K562 (cell line): Measurements from ENCODE around the gene ICA1L. TPM values are rescaled to one million over a fixed set of nuclear protein-coding genes. Genes with fewer than 3 reads are reported as not detected.

ENCODE experiments used
- ATAC-seq: fragments of 200-7000 bp; cut with Tn5 transposase; 3 replicates; pipeline ENCODE4 v1.9.1; 2020; ENCODE audit warnings: moderate library complexity
- BruUV-seq: library from RNA; stranded (reverse); fragments of 400-500 nt; replicated peaks from 2 replicates; lab custom pipeline; 2021; lab: Mats Ljungman, UMichigan
- CTCF ChIA-PET: fragments of 300-600 bp; formaldehyde crosslinking; extraction: SDS; loops from one replicate; lab custom pipeline; 2021; ENCODE audit warnings: low intra/inter-chr PET ratio; lab: Yijun Ruan, JAX
- POLR2A ChIA-PET: fragments of 300-600, 350-650 bp; sonication (Branson Sonifier 250); formaldehyde crosslinking; extraction: SDS; loops from one replicate; lab custom pipeline; 2021; ENCODE audit warnings: antibody characterized with exemption, inconsistent platforms; lab: Yijun Ruan, JAX
- DNase-seq, 4 experiments: peaks; one replicate each; pipeline versions ENCODE4 v3.0.0 to v3.0.0-alpha.2; 2011 to 2018; ENCODE audit warnings: low spot score in 3 of 4, mixed read lengths in 3 of 4; ENCODE audit errors: extremely low read depth in 1 of 4
- FAIRE-seq: peaks from 2 replicates; lab custom pipeline; 2011; peaks lifted over from hg19 to GRCh38; lab: Jason Lieb, UNC
- H2AFZ ChIP-seq: 2 replicates; pipeline ENCODE4 v1.6.0; 2011; ENCODE audit warnings: low read depth, low read length, control low read depth, inconsistent platforms
- H3K27ac ChIP-seq: fragments of 200-600 bp; 3 replicates; pipeline ENCODE4 v1.8.0; 2011; ENCODE audit warnings: low read depth, mild to moderate bottlenecking, control low read depth, inconsistent platforms, low read length, moderate library complexity, mixed read lengths; ENCODE audit errors: extremely low read depth
- H3K27me3 ChIP-seq, 2 experiments: fragments of 300-600 bp in 1 of 2; 2 replicates in 1 of 2; 3 replicates in 1 of 2; pipeline versions ENCODE4 v1.6.0 to v1.8.0; 2011; ENCODE audit warnings: inconsistent platforms in 2 of 2, low read length in 2 of 2, mild to moderate bottlenecking in 1 of 2, mixed read lengths in 1 of 2, moderate library complexity in 1 of 2; ENCODE audit not compliant: control insufficient read depth in 2 of 2, insufficient read depth in 2 of 2
- H3K36me3 ChIP-seq: fragments of 300-600 bp; 3 replicates; pipeline ENCODE4 v1.8.0; 2011; ENCODE audit warnings: mild to moderate bottlenecking, low read length, inconsistent platforms; ENCODE audit not compliant: control insufficient read depth, insufficient read depth
- H3K4me1 ChIP-seq, 2 experiments: fragments of 200-600 bp in 1 of 2; replicated peaks in 1 of 2; 2 replicates in 1 of 2; 3 replicates in 1 of 2; pipeline versions ENCODE4 v1.5.1 to v1.8.0; 2011; ENCODE audit warnings: inconsistent platforms in 2 of 2, low read length in 2 of 2, mild to moderate bottlenecking in 1 of 2, mixed read lengths in 1 of 2, moderate library complexity in 1 of 2; ENCODE audit not compliant: control insufficient read depth in 2 of 2, insufficient read depth in 2 of 2
- H3K4me2 ChIP-seq: 2 replicates; pipeline ENCODE4 v1.6.1; 2011; ENCODE audit warnings: low read length, control low read depth, inconsistent platforms, mixed read lengths; ENCODE audit not compliant: insufficient read depth
- H3K4me3 ChIP-seq: fragments of 200-600 bp; sonication (generic), shearing (Covaris generic); 2 replicates; pipeline ENCODE4 v1.5.1; 2016; ENCODE audit warnings: control low read depth, inconsistent platforms
- H3K79me2 ChIP-seq: fragments of 200-600 bp; 3 replicates; pipeline ENCODE4 v1.8.0; 2011; ENCODE audit warnings: low read length, inconsistent platforms; ENCODE audit not compliant: control insufficient read depth, insufficient read depth
- H3K9ac ChIP-seq, 2 experiments: 2 replicates each; pipeline versions ENCODE4 v1.6.0 to v1.6.1; 2011; ENCODE audit warnings: low read depth in 2 of 2, low read length in 2 of 2, control low read depth in 1 of 2, inconsistent platforms in 1 of 2, mild to moderate bottlenecking in 1 of 2, mixed read lengths in 1 of 2; ENCODE audit not compliant: insufficient read depth in 1 of 2
- H3K9me1 ChIP-seq: one replicate; pipeline ENCODE4 v1.6.0; 2011; ENCODE audit warnings: inconsistent platforms, mild to moderate bottlenecking, low read length, moderate library complexity; ENCODE audit not compliant: control insufficient read depth, insufficient read depth
- H3K9me3 ChIP-seq: replicated peaks from 2 replicates; pipeline ENCODE4 v1.5.1; 2011; ENCODE audit warnings: low read depth, low read length, inconsistent platforms; ENCODE audit not compliant: control insufficient read depth, insufficient read depth
- H4K20me1 ChIP-seq: replicated peaks from 2 replicates; pipeline ENCODE4 v1.6.1; 2011; ENCODE audit warnings: low read length, inconsistent platforms, mixed read lengths; ENCODE audit not compliant: control insufficient read depth, insufficient read depth
- ATF2 ChIP-seq: sonication (generic); formaldehyde crosslinking; IDR thresholded peaks from 2 replicates; pipeline ENCODE4 v1.8.1; 2022; ENCODE audit warnings: missing genetic modification reagents
- KDM4B ChIP-seq, 2 experiments: fragments of 450-650 bp in 1 of 2; sonication (generic) in 1 of 2; IDR thresholded peaks; 2 replicates each; pipeline ENCODE4 v1.6.1; 2016 to 2017; ENCODE audit warnings: borderline replicate concordance in 2 of 2, antibody characterized with exemption in 1 of 2, low read depth in 1 of 2, mild to moderate bottlenecking in 1 of 2
- MCM2 ChIP-seq: fragments of 450-650 bp; IDR thresholded peaks from 2 replicates; pipeline ENCODE4 v1.6.1; 2017; ENCODE audit warnings: low read depth, mild to moderate bottlenecking
- NELFE ChIP-seq: IDR thresholded peaks from 2 replicates; pipeline ENCODE4 v1.6.1; 2011; ENCODE audit warnings: mild to moderate bottlenecking; ENCODE audit not compliant: insufficient read depth, insufficient read length
- U2AF2 ChIP-seq: fragments of 200-400 bp; formaldehyde crosslinking; optimal IDR thresholded peaks from 2 replicates; pipeline ENCODE3; 2017; ENCODE audit warnings: low read depth, mild to moderate bottlenecking, low read length
- ZNF134 ChIP-seq: fragments of 250-450 bp; sonication (Bioruptor Pico); conservative IDR thresholded peaks from 2 replicates; pipeline ENCODE4 v1.4.0; 2020
- ZNF280B ChIP-seq: fragments of 250-450 bp; sonication (Bioruptor Pico); IDR thresholded peaks from 2 replicates; pipeline ENCODE4 v1.5.1; 2021; ENCODE audit warnings: mild to moderate bottlenecking
- ZNF699 ChIP-seq: fragments of 250-450 bp; sonication (Bioruptor Pico); IDR thresholded peaks from 2 replicates; pipeline ENCODE4 v1.8.0; 2021; ENCODE audit warnings: mild to moderate bottlenecking, moderate library complexity; ENCODE audit not compliant: insufficient replicate concordance
- ZNF740 ChIP-seq, 3 experiments: fragments of 200-800 bp in 1 of 3; sonication (Bioruptor generic) in 1 of 3; sonication (generic) in 1 of 3; formaldehyde crosslinking in 1 of 3; IDR thresholded peaks; 2 replicates each; pipeline versions ENCODE4 v1.6.1 to v1.8.0; 2016 to 2022; ENCODE audit warnings: mild to moderate bottlenecking in 2 of 3, missing compliant biosample characterization in 2 of 3, missing genetic modification characterization in 2 of 3, missing genetic modification reagents in 1 of 3
- WGBS: fragments of 100-300 bp; shearing (Covaris generic); methylation state at CpG from one replicate; pipeline ENCODE4 v1.1.6; 2016; ENCODE audit warnings: low coverage, mixed read lengths; ENCODE audit not compliant: insufficient coverage; ENCODE audit errors: missing lambda C conversion rate; 5-methylcytosine and 5-hydroxymethylcytosine counted together
- in situ Hi-C: fragments of 300-500 bp; cut with MboI; formaldehyde crosslinking; loops from 4 replicates; pipeline ENCODE4 v1.15.0; 2018; ENCODE audit warnings: inconsistent platforms, mixed read lengths
- intact Hi-C: fragments of 100-400 bp; cut with micrococcal nuclease; formaldehyde crosslinking; loops from 2 replicates; pipeline ENCODE4 v1.14.2; 2022
- polyA plus RNA-seq, 8 experiments: library from polyadenylated mRNA; depleted of rRNA in 4 of 8; stranded (reverse) in 5 of 8; unstranded in 3 of 8; fragments of >200 nt; fragmentation: Nextera tagmentation in 2 of 8; fragmentation: Illumina TruSeq in 1 of 8; extraction: Ambion mirVana in 2 of 8; extraction: Trizol in 1 of 8; gene quantifications; 2 replicates each; pipeline versions ENCODE4 v1.2.1 to v1.2.3, GENCODE V29; 2011 to 2014; ENCODE audit warnings: inconsistent platforms in 1 of 8, missing spikeins in 1 of 8
- total RNA-seq, 7 experiments: library from RNA; depleted of rRNA in 6 of 7; stranded (reverse); fragments of >200 nt in 6 of 7; fragmentation: Illumina TruSeq in 2 of 7; extraction: Trizol in 2 of 7; gene quantifications; 2 replicates each; pipeline versions ENCODE4 v1.2.1 to v1.2.3, GENCODE V29; 2011 to 2021; ENCODE audit warnings: low replicate concordance in 1 of 7

ICA1L gene
- total and polyA plus RNA-seq, 9 of the 15 experiments (the other 6 are each of a cell fraction or from before 2014, with no cell fraction given) = 0.57 to 1.7 (median 1.1) TPM

GRCh38 chr2:202848813-202849212 lies 22.8 kb downstream of the ICA1L start:
- FAIRE-seq (no peak), DNase-seq (peak in 1 of 4 experiments; percentile 24), ATAC-seq (peak; percentile 79)
- Histone ChIP-seq H3K36me3 (no peaks in the 10 kb centered on the region), H2AFZ (peak overlapping the region; percentile 79), H3K27ac (no peak overlapping the region), H3K79me2 (no peaks in the 10 kb centered on the region), H3K9me3 (no peaks in the 10 kb centered on the region), H4K20me1 (no peaks in the 10 kb centered on the region), H3K27me3 (no peaks in the 10 kb centered on the region), H3K4me2 (peak overlapping the region; percentile 32; the same call in 1 of the 2 replicates), H3K9me1 (no peaks in the 10 kb centered on the region), H3K4me3 (no peak overlapping the region), H3K4me1 (no peaks in the 10 kb centered on the region; a peak in 1 of 5 replicates), H3K9ac (peak overlapping the region in 1 of 2 experiments; percentile 58; a peak in 1 of 4 replicates)
- POLR2A ChIA-PET = interaction anchor here (0.6 to 1.0 kb wide), 2 partner anchors 26 to 393 kb away, joined by 3 read pairs; no protein-coding TSS in a partner anchor
- TF ChIP-seq ATF2 (no peak), ZNF699 (CRISPR knock-in tag) (no peak), ZNF740 (CRISPR knock-in tag; IDR thresholded peaks at IDR 0.05) (no peak), ZNF740 (tag; IDR thresholded peaks at IDR 0.05) (no peak), U2AF2 (no peak), NELFE (no peak), KDM4B (IDR thresholded peaks at IDR 0.05; ENCODE audit: borderline replicate concordance in 2 of 2, low read depth in 1 of 2) (no peak), ZNF280B (CRISPR knock-in tag) (no peak), ZNF134 (CRISPR knock-in tag) (no peak), MCM2 (no peak)
- 40% methylated on average over 5 of the region's 8 CpGs for WGBS
- no TSS peak for BruUV-seq
- CTCF ChIA-PET = no interaction called here
- intact Hi-C loops (no loop called here), in situ Hi-C loops (no loop called here)
